B cell (primary cell): ENCODE data around the gene HECA. TPM values are rescaled to one million over a fixed set of nuclear protein-coding genes. Genes with fewer than 3 reads are reported as not detected.
"Not testable (repeated sequence)": the region's sequence is repeated elsewhere in the genome, so short reads cannot be mapped to it uniquely, and the experiment has no call there.

ENCODE experiments used
- ATAC-seq: fragments of 200-7000 bp; cut with Tn5 transposase; one replicate; pipeline ENCODE4 v1.10.0; 2021; ENCODE audit warnings: low read depth, mild to moderate bottlenecking, moderate number of reproducible peaks, moderate library complexity
- CTCF ChIA-PET: fragments of 350-600 bp; sonication (Branson Sonifier 250); formaldehyde crosslinking; loops from one replicate; lab custom pipeline; 2021; ENCODE audit warnings: antibody characterized with exemption, inconsistent platforms; lab: Charles Lee
- POLR2A ChIA-PET: fragments of 350-600 bp; sonication (Branson Sonifier 250); formaldehyde crosslinking; loops from one replicate; lab custom pipeline; 2021; ENCODE audit warnings: antibody characterized with exemption; lab: Charles Lee
- DNase-seq: peaks from one replicate; pipeline ENCODE4 v3.0.0; 2013
- H2AFZ ChIP-seq: 2 replicates; pipeline ENCODE4 v1.6.1; 2012; ENCODE audit warnings: mild to moderate bottlenecking, low read depth, low read length; ENCODE audit not compliant: insufficient read depth, poor library complexity, severe bottlenecking
- H3K27ac ChIP-seq, 2 donors: 1 replicate in 1 of 2; 2 replicates in 1 of 2; pipeline ENCODE4 v1.5.1; 2012 to 2013; ENCODE audit warnings: low read length in 2 of 2, mild to moderate bottlenecking in 2 of 2, moderate library complexity in 1 of 2
- H3K27me3 ChIP-seq, 4 experiments: fragments of 200-600 bp in 1 of 4; sonication (generic) in 1 of 4; replicated peaks in 1 of 4; 1 replicate in 2 of 4; 2 replicates in 2 of 4; pipeline versions ENCODE4 v1.6.1 to v1.7.0; 2013 to 2016; ENCODE audit warnings: low read length in 3 of 4, mild to moderate bottlenecking in 2 of 4, mixed read lengths in 1 of 4, moderate library complexity in 1 of 4; ENCODE audit not compliant: insufficient read depth in 4 of 4, control insufficient read depth in 3 of 4; ENCODE audit errors: control extremely low read depth in 1 of 4
- H3K36me3 ChIP-seq, 2 experiments: replicated peaks in 1 of 2; 1 replicate in 1 of 2; 2 replicates in 1 of 2; pipeline versions ENCODE4 v1.6.1 to v1.7.1; 2013; ENCODE audit warnings: low read length in 1 of 2; ENCODE audit not compliant: insufficient read depth in 2 of 2, control insufficient read depth in 1 of 2; ENCODE audit errors: control extremely low read depth in 1 of 2, extremely low read depth in 1 of 2
- H3K4me1 ChIP-seq, 2 donors: fragments of 200-600 bp in 1 of 2; sonication (generic) in 1 of 2; 1 replicate in 1 of 2; 2 replicates in 1 of 2; pipeline versions ENCODE4 v1.5.1 to v1.6.1; 2013 to 2017; ENCODE audit warnings: low read length in 2 of 2; ENCODE audit not compliant: control insufficient read depth in 2 of 2, insufficient read depth in 2 of 2
- H3K4me2 ChIP-seq: replicated peaks from 2 replicates; pipeline ENCODE3; 2012; ENCODE audit warnings: mild to moderate bottlenecking, low read depth, low read length; ENCODE audit not compliant: poor library complexity, severe bottlenecking
- H3K4me3 ChIP-seq, 5 experiments: fragments of 200-600 bp in 1 of 5; sonication (generic) in 1 of 5; 1 replicate in 3 of 5; 2 replicates in 2 of 5; pipeline versions ENCODE4 v1.5.1 to v1.7.0; 2011 to 2016; ENCODE audit warnings: low read length in 4 of 5, mild to moderate bottlenecking in 4 of 5, low read depth in 2 of 5, control low read depth in 1 of 5, moderate library complexity in 1 of 5; ENCODE audit not compliant: insufficient read depth in 1 of 5; ENCODE audit errors: control extremely low read depth in 1 of 5, extremely low read depth in 1 of 5
- H3K79me2 ChIP-seq: fragments of 200-600 bp; sonication (generic); one replicate; pipeline ENCODE4 v1.6.0; 2016; ENCODE audit warnings: low read length; ENCODE audit not compliant: control insufficient read depth, insufficient read depth
- H3K9ac ChIP-seq: fragments of 200-600 bp; sonication (generic); 2 replicates; pipeline ENCODE4 v1.6.1; 2017; ENCODE audit warnings: mild to moderate bottlenecking, low read length, moderate library complexity
- H3K9me3 ChIP-seq, 3 donors: one replicate each; pipeline versions ENCODE4 v1.6.1 to v1.7.1; 2013; ENCODE audit warnings: low read length in 2 of 3; ENCODE audit not compliant: control insufficient read depth in 2 of 3, insufficient read depth in 1 of 3; ENCODE audit errors: control extremely low read depth in 1 of 3
- H4K20me1 ChIP-seq: 2 replicates; pipeline ENCODE4 v1.6.0; 2012; ENCODE audit warnings: mild to moderate bottlenecking, low read length; ENCODE audit not compliant: insufficient read depth, control insufficient read depth, poor library complexity, severe bottlenecking
- H3K27ac Mint-ChIP-seq: one replicate; pipeline ENCODE4 v1.8.0; 2021; ENCODE audit warnings: mixed read lengths
- H3K27me3 Mint-ChIP-seq: one replicate; pipeline ENCODE4 v1.8.0; 2021; ENCODE audit warnings: mixed read lengths
- H3K4me1 Mint-ChIP-seq: one replicate; pipeline ENCODE4 v1.8.0; 2021; ENCODE audit warnings: mixed read lengths
- H3K4me3 Mint-ChIP-seq: one replicate; pipeline ENCODE4 v1.8.0; 2021; ENCODE audit warnings: mixed read lengths
- H3K9me3 Mint-ChIP-seq: one replicate; pipeline ENCODE4 v1.8.0; 2022; ENCODE audit warnings: mixed read lengths; ENCODE audit not compliant: insufficient read depth
- EZH2 ChIP-seq: IDR thresholded peaks from 2 replicates; pipeline ENCODE4 v1.6.1; 2012; ENCODE audit warnings: borderline replicate concordance, low read depth, mild to moderate bottlenecking, moderate library complexity, low read length; ENCODE audit not compliant: insufficient read depth, poor library complexity, severe bottlenecking
- WGBS: methylation state at CpG from one replicate; pipeline ENCODE4 v1.1.5; 2013; ENCODE audit warnings: missing lambda C conversion rate; ENCODE audit not compliant: insufficient coverage; 5-methylcytosine and 5-hydroxymethylcytosine counted together
- intact Hi-C: fragments of 100-400 bp; cut with micrococcal nuclease; formaldehyde crosslinking; loops from one replicate; pipeline ENCODE4 v1.10.0; 2022
- polyA plus RNA-seq: library from polyadenylated mRNA; depleted of rRNA; stranded (reverse); fragments of >200 nt; gene quantifications from 2 replicates; pipeline ENCODE4 v1.2.3, GENCODE V29; 2012
- total RNA-seq, 2 donors: library from RNA; stranded (reverse); fragments of 120-200 nt in 1 of 2; gene quantifications; 1 replicate in 1 of 2; 2 replicates in 1 of 2; pipeline versions ENCODE4 v1.2.3 to v1.2.4, GENCODE V29; 2013 to 2022
- TF ChIP-seq, protein P1 (sequence below): fragments of 200-600 bp; IDR thresholded peaks from one replicate; pipeline ENCODE4 v1.8.0; 2022; ENCODE audit warnings: antibody characterized with exemption, mild to moderate bottlenecking

Gene HECA
- total and polyA plus RNA-seq, 2 donors (not counting 1 experiment from before 2014, with no cell fraction given) = 19.2 to 50.4 TPM

DNA sequence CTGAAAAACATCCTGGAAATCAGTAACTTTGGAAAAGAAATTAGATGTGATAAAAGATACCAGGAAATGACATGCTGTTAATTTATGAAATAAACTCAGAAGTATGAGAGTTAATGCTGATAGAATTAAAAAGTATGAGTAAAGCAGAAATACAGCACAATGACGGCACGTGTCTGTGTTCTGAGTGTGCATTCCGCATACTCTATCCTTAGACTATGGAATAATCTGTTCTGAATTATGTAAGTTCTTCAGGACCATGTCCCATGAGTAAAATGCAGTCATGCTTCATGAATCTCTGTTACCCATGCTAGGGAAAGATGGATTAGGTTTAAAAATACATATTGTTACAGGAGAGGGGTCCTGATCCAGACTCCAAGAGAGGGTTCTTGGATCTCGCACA lies 21.7 kb downstream of the HECA start:
- Mint-ChIP-seq H3K9me3 (no peaks in the 10 kb centered on the region), H3K27ac (no peak overlapping the region), H3K4me1 (peaks cover 72% of the 10 kb centered on the region), H3K4me3 (no peak overlapping the region), H3K27me3 (no peaks in the 10 kb centered on the region)
- Histone ChIP-seq H3K27me3 (no peaks in the 10 kb centered on the region), H3K79me2 (peaks cover 96% of the 10 kb centered on the region), H3K4me2 (no peak overlapping the region), H3K4me3 (no peak overlapping the region), H3K9ac (no peak overlapping the region), H3K4me1 (peaks cover 34 to 35% of the 10 kb centered on the region in 2 donors), H3K36me3 (peaks cover 0 to 20% of the 10 kb centered on the region in 2 experiments), H2AFZ (no peak overlapping the region), H4K20me1 (peaks cover 92% of the 10 kb centered on the region), H3K9me3 (no peaks in the 10 kb centered on the region), H3K27ac (no peak overlapping the region)
- ChIA-PET CTCF (interaction anchor here (0.9 kb wide), 1 partner anchor 214 kb away, joined by 3 read pairs; no protein-coding TSS in a partner anchor), POLR2A (no interaction called here)
- ATAC-seq (no peak), DNase-seq (no peak)
- intact Hi-C loops = no loop called here
- 100% methylated on average over 2 of the region's 4 CpGs for WGBS
- no peak for TF ChIP-seq EZH2
- TF ChIP-seq, protein P1, sequence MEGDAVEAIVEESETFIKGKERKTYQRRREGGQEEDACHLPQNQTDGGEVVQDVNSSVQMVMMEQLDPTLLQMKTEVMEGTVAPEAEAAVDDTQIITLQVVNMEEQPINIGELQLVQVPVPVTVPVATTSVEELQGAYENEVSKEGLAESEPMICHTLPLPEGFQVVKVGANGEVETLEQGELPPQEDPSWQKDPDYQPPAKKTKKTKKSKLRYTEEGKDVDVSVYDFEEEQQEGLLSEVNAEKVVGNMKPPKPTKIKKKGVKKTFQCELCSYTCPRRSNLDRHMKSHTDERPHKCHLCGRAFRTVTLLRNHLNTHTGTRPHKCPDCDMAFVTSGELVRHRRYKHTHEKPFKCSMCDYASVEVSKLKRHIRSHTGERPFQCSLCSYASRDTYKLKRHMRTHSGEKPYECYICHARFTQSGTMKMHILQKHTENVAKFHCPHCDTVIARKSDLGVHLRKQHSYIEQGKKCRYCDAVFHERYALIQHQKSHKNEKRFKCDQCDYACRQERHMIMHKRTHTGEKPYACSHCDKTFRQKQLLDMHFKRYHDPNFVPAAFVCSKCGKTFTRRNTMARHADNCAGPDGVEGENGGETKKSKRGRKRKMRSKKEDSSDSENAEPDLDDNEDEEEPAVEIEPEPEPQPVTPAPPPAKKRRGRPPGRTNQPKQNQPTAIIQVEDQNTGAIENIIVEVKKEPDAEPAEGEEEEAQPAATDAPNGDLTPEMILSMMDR = no peak

- Histone ChIP-seq H3K4me1 (peaks cover 34 to 35% of the 10 kb centered on the region in 2 donors), H4K20me1 (peaks cover 90% of the 10 kb centered on the region), H3K36me3 (peaks cover 0 to 20% of the 10 kb centered on the region in 2 experiments), H3K27ac (peak overlapping the region in 1 of 2 donors; percentile 19), H3K79me2 (peaks cover 96% of the 10 kb centered on the region)
- H3K4me3 Mint-ChIP-seq, ATAC-seq, intact Hi-C loops, H3K9ac ChIP-seq, POLR2A ChIA-PET, H3K4me3 ChIP-seq, DNase-seq, H3K27me3 Mint-ChIP-seq, H3K9me3 Mint-ChIP-seq, H3K27me3 ChIP-seq, H3K4me2 ChIP-seq, H3K27ac Mint-ChIP-seq, H3K9me3 ChIP-seq, CTCF ChIA-PET, H2AFZ ChIP-seq: not testable (repeated sequence)
- 100% methylated on average over 2 of the region's 5 CpGs for WGBS
- H3K4me1 Mint-ChIP-seq = peaks cover 72% of the 10 kb centered on the region
Observed at GRCh38 chr6:139157086-139157485, 22.2 kb downstream of the HECA start.
